Keratinocyte (primary cell): ENCODE data around the gene TRAF2.

Source experiments
- CTCF ChIP-seq, 3 experiments: IDR thresholded peaks in 1 of 3; conservative IDR thresholded peaks in 1 of 3; optimal IDR thresholded peaks in 1 of 3; 2 replicates in 2 of 3; 3 replicates in 1 of 3; pipeline versions ENCODE3 to v1.5.1; 2011; ENCODE audit warnings: low read length in 3 of 3, mild to moderate bottlenecking in 3 of 3, moderate library complexity in 2 of 3, control low read depth in 1 of 3, inconsistent platforms in 1 of 3; ENCODE audit not compliant: insufficient read depth in 2 of 3; ENCODE audit errors: extremely low read depth in 1 of 3
- EZH2 ChIP-seq: IDR thresholded peaks from one replicate; pipeline ENCODE4 v1.6.1; 2012; ENCODE audit warnings: inconsistent platforms, mild to moderate bottlenecking, low read length, moderate library complexity

GRCh38 chr9:136876476-136876875 lies 9.8 kb upstream of the TRAF2 start:
- TF ChIP-seq EZH2 (no peak), CTCF (optimal IDR thresholded peaks at IDR 0.05 in 1 of 3, IDR thresholded peaks at IDR 0.05 in 1 of 3, conservative IDR thresholded peaks at IDR 0.05 in 1 of 3; ENCODE audit: extremely low read depth in 1 of 3, insufficient read depth in 2 of 3, low read length in 3 of 3) (no peak)
